ENCODE data around the gene NREP.

Gene NREP, protein sequence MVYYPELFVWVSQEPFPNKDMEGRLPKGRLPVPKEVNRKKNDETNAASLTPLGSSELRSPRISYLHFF

GRCh38 chr5:111756581-111757354 lies at the start of gene NREP:
Gene NREP (minus strand): TSS chr5:111757194. CDS start chr5:111755772, 1,422 bp downstream.
- DNase-seq = peak; percentile 4

- DNase-seq = no peak
These were observed 49.8 kb upstream of the NREP start for GRCh38 chr5:111806753-111807152.

DNA sequence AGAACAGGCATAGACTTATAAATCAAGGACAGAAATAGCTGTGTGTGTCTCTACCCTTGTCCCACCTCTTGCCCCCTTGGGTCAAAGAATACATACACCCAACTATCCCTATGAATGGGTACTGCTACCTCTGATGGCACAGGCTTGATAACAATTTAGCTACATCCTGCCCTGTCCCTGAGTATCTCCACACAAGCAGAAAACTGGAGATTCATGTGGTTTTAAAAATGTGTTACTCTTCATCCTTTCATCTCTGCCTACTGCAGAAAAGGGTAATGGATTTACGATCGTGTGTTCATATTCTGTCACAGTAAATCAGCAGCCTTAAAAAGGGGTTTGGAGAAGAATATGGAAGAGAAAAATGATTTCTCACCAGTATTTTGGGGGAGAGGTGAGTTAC lies 49.2 kb upstream of the NREP start:
- no peak for DNase-seq

GRCh38 chr5:111805071-111805470 lies 48.1 kb upstream of the NREP start:
- no peak for DNase-seq

GRCh38 chr5:111800351-111800750 lies 43.4 kb upstream of the NREP start:
- no peak for DNase-seq

DNA sequence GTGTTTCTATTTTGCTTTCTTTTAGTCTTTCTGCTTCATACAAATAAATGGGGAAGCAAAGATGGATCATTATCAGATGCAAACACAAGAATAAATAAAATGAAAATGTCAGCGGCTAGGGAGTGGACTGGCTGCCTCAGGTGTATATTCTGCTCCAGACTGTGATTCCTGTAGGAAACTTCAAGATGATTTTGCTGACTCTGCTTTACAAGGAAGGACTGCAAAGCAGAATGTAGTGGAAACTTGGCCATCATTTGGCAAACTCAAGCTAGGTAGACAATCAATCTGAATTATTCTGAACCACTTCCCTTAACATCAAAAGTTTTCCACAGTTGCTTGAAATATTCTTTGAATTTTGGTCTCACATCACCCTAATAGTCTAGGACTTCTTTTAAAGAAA lies 38.1 kb upstream of the NREP start:
- DNase-seq = no peak

GRCh38 chr5:111792471-111793058 lies 35.6 kb upstream of the NREP start:
- no peak for DNase-seq

GRCh38 chr5:111790295-111790694 lies 33.3 kb upstream of the NREP start:
- DNase-seq = no peak

DNA sequence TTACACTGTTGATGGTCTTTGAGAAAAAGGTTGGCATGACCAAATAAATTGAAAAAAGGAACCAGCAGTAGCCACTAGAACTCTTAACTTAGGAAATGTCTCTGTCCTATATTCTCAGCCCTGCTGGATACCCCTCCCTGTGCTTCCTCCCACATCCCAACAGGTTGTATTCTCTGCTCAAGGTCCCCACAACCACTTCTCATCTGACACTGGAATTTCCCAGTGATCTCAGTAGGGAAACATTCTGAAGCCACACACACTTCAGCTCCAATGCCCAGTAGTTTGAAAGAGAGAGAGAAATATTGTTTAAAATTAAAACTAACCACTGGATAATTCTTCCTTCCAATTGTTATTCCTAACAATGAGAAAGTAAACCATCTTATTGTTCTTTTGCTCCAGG lies 30.0 kb upstream of the NREP start:
- no peak for DNase-seq

DNA sequence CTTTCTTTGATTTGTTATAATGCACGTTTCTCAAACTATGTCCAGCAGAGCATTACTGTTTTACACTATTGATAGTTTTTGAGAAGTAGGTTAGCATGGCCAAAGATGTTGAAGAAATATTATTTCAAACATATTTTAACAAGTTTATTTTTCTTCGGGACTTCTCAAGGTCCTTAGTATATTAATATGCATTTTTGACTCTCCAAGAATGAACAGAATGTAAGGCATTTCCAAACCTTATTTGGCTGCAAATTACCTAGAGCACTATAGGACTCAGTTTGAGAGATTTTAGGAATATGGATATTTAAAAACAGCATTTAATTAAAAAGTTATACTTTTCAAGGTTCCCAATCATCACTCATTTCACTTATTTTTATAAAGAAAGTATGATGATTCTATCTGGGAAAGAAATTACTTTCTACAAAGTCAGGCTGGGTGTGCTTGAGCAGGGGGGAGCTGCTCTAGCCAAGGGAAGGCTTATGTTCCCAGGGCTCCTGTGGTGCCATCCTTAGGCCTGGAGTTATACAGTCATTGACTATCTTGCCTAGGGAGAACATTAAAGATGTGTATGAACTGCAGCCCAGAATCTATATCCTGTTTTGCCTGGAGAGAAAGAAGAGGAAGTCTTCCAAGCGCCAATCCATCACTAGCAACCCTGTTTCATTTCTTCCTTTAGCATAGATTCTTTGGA lies 27.6 kb upstream of the NREP start:
- no peak for DNase-seq

DNA sequence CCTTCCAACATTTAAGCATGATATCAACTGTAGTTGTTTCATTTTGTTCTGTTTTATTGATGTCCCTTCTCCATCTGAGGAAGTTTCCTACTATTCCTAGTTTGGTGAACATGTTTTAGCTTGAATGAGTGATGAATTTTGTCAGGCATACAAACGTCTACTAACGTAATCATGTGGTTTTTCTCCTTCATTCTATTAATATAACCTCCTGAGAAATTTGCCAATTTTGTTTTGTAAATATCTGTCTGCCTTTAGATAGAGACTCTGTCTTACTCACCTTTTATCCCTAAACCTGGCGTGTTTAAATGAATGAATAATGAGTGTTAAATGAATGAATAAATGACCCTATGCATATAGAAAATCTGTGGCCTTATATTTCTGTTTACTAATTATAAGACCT lies 26.5 kb upstream of the NREP start:
- no peak for DNase-seq

DNA sequence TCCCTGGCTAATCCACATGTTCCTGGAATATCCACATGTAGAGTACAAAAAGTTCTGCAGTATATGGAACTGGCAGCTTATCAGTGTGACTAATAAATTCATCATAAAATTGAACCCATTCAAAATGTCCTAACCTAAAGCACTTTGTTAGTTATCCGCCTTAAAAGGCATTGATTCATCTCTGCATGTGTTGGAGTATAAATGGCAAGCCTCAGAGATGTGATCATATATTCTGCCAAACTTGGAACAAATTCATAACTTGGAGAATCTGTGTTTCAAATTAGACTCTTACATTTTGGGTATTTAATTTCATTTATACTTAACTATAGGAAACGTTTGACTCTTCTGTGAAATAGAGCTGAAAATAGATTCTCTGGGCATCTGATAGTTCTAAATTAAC lies 25.2 kb upstream of the NREP start:
- DNase-seq = no peak

DNA sequence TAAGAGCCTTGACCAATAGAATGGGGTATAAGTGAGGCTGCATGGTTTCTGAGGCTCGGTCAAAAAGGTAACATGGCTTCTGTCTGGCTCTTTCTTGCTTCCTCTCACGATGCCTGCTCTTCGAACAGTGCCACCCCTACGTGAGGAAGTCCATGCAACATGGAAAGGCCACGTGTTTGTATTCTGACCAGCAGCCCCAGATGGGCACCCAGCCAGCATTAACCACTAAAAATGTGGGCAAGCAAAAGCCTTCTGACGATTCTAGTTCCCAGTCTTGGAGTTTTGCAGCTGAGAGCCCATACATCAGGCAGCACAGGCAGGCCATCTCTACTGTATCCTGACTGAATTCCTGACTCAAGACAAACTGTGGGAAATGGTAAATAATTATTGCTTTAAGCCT lies 24.2 kb upstream of the NREP start:
- DNase-seq = no peak

DNA sequence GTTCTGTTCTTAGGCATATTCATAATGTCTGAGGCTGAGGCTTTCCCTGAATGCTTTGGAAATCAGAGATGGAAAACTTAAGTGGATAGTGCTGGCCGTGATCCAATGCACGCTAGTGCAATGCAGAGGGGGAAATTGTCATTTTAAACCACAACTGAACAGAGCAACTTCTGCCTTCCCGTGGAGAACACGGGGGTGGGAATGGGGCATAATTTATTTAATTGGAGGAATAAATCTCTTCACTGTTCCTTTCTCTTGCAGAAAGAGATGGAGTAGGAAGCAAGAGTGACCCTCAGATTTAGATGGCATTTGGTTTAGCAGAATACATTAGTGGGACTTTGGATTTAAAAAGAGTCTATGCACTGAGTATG lies 22.9 kb upstream of the NREP start:
- DNase-seq = no peak

- no peak for DNase-seq
These were observed 22.4 kb upstream of the NREP start for GRCh38 chr5:111779260-111779921.

DNA sequence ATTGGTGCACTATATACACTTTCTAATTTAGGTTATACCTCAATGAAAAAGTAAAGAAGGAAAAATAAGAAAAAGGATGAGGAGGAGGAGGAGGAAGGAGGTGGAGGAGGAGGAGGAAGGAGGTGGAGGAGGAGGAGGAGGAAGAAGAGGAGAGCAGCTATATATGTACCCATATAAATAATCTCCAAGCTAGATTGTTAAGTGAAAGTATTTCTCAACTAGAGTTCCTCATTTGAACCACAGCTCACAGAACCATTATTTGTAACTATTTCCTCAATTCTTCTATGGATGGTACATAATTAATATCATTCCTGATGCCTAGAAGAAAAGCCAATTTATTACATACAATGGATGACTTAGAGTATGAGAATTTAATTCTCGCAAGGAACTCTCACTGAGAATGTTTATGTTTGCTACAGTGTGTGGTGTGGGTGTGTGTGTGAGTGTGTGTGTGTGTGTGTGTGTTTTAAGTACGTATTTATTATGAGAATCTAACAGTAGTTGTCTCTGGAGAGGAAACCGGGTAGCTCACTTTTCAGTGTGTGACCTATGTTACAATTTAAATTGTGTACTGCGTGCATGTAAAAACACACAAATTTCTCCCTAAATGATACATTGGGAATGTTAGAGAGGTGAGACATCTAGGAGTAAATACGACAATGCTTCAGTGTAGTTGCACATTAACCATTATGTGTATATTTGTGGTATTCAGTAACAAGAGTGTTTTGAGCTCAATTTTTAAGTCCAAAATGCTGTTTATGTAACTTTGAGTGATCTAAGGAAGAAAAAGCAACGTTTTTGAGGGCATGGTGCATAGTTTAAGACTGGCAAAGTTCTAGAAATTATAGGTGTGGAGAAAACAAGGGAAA lies 20.2 kb upstream of the NREP start:
- DNase-seq = no peak

GRCh38 chr5:111775224-111775623 lies 18.2 kb upstream of the NREP start:
- DNase-seq = no peak

- no peak for DNase-seq
These were observed 17.5 kb upstream of the NREP start for GRCh38 chr5:111774525-111774924.

DNA sequence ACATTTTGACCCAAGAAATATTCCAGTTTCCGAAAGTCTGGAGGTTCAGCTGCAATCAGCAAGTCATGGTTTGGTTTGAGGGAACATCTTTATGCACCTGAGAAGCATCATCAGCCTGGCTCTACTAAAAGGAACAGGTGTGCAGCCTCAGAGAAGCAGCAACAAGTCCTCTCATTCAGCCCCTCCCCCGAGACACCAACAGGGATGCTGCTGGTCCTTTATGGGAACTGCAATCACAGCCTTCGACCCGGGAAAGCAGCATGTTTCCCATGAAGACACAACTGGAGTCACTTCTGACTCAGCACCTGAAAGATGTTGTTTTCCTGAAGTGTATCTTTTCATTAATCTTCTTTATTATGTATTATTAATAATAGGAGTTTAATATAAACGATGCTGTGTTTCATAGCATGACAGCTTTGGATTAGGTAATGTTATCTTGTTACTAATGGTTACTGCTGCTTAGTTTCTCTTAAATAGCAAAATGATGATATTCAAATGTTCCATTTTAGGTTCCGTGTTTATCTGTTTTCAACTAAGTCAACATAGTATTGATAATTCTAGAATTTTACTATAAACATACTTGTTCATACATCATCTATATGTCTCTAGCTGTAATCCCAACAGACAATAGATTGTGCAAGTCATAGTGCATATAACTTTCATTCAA lies 15.6 kb upstream of the NREP start:
- DNase-seq = no peak

- DNase-seq = no peak
These were observed 12.5 kb upstream of the NREP start for GRCh38 chr5:111769541-111769940.

DNA sequence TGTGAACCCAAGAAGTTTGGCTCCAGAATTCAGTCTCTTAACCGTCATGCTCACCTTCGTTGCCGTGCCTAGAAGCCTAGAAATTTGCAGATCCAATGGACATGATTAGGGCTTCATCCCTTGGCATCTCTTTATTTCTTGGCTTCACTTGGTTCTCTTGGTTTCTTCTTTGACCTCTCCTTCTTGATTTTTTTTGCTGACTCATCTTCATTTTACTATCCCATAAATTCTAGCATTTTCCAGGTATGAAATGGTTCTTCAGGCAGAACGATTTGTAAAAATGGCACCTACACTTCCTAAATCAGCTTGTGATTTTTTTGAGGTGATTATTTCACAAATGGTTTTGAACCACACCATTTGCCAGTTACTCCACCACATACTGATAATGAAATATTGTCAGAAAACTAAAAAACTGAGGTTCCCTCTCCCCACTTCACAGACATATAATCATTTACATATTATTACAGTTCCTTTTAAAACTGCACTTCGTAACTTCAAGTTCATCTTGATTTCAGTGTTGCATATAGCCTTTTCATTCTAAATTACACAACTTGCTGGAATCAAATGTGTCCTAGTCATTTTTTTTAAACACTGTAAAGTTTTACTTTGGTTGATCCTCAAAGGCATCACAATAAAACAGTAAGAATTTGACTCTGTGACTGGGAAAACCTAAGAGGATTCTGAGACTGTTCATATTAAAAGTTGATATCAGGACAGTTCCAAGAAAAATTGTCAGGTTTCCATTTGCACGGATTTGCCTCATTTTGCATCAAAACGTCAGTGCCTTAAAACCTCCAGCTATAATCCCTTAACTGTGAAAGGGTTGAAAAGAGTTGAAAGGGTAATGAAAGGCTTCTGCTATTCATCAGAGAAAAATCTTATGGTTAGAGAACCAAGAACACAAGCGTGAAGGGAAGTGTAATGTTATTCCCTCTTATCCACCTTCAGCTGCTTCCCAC lies 8.9 kb upstream of the NREP start:
- no peak for DNase-seq

Measured in stimulated activated CD4-positive, alpha-beta T cell treated with anti-CD3 and anti-CD28 coated beads, Interleukin-12 subunit alpha, Interleukin-12 subunit beta, amount 100 ng/mL, for 4 hours (primary cell).